HG03571 (cell line): ENCODE data around the gene TBX2.

Experiments used
- ATAC-seq: cut with Tn5 transposase; IDR thresholded peaks from one replicate; pipeline ENCODE4 v1.9.1; 2021; ENCODE audit not compliant: unreplicated experiment

TBX2 gene

GRCh38 chr17:61412860-61413660, 13.4 kb downstream of the TBX2 start:
- ATAC-seq: no peak

- no peak for ATAC-seq
Observed at GRCh38 chr17:61413661-61414126, 14.1 kb downstream of the TBX2 start.

GRCh38 chr17:61414141-61414935, 14.7 kb downstream of the TBX2 start:
- ATAC-seq: no peak

GRCh38 chr17:61414936-61415251, 15.3 kb downstream of the TBX2 start:
- no peak for ATAC-seq

- ATAC-seq: no peak
Observed at GRCh38 chr17:61415374-61416210, 15.9 kb downstream of the TBX2 start.

GRCh38 chr17:61416211-61416539, 16.5 kb downstream of the TBX2 start:
- ATAC-seq: no peak

GRCh38 chr17:61416540-61417363, 17.1 kb downstream of the TBX2 start:
- no peak for ATAC-seq

- no peak for ATAC-seq
Observed at GRCh38 chr17:61418449-61418848, 18.8 kb downstream of the TBX2 start.

- no peak for ATAC-seq
Observed at GRCh38 chr17:61419496-61420046, 19.9 kb downstream of the TBX2 start.

GRCh38 chr17:61420052-61420451, 20.4 kb downstream of the TBX2 start:
- no peak for ATAC-seq

GRCh38 chr17:61420745-61421398, 21.2 kb downstream of the TBX2 start:
- ATAC-seq: no peak

- no peak for ATAC-seq
Observed at GRCh38 chr17:61421460-61421859, 21.8 kb downstream of the TBX2 start.

GRCh38 chr17:61422116-61422799, 22.6 kb downstream of the TBX2 start:
- no peak for ATAC-seq

- no peak for ATAC-seq
Observed at GRCh38 chr17:61422869-61423268, 23.2 kb downstream of the TBX2 start.

- no peak for ATAC-seq
Observed at GRCh38 chr17:61423967-61424649, 24.5 kb downstream of the TBX2 start.

GRCh38 chr17:61425682-61426481, 26.2 kb downstream of the TBX2 start:
- no peak for ATAC-seq

- no peak for ATAC-seq
Observed at GRCh38 chr17:61426482-61427304, 27.1 kb downstream of the TBX2 start.
